ENCODE results near the gene CSNK1A1L.

CSNK1A1L gene

GRCh38 chr13:37144661-37145060 lies 39.2 kb upstream of the CSNK1A1L start:
- H3K4me3 ChIP-seq (ENCODE audit: low read depth, low read length, poor library complexity, severe bottlenecking) = no peak overlapping the region
- no peaks in the 10 kb centered on the region for H3K36me3 ChIP-seq (ENCODE audit: insufficient read depth, low read length)
- H3K9me2 ChIP-seq (ENCODE audit: low read depth, low read length) = no peaks in the 10 kb centered on the region
- no peak overlapping the region for H3K4me2 ChIP-seq (ENCODE audit: low read length)
- no peaks in the 10 kb centered on the region for H3K79me2 ChIP-seq (ENCODE audit: insufficient read depth, low read length)
- no peak overlapping the region for H3K27ac ChIP-seq (ENCODE audit: low read depth, low read length, poor library complexity, severe bottlenecking)
- H3K27me3 ChIP-seq (ENCODE audit: insufficient read depth, low read length) = no peaks in the 10 kb centered on the region
- TF ChIP-seq EZH2 (IDR thresholded peaks at IDR 0.05; ENCODE audit: borderline replicate concordance, low read length) = no peak
- TF ChIP-seq, protein P1, sequence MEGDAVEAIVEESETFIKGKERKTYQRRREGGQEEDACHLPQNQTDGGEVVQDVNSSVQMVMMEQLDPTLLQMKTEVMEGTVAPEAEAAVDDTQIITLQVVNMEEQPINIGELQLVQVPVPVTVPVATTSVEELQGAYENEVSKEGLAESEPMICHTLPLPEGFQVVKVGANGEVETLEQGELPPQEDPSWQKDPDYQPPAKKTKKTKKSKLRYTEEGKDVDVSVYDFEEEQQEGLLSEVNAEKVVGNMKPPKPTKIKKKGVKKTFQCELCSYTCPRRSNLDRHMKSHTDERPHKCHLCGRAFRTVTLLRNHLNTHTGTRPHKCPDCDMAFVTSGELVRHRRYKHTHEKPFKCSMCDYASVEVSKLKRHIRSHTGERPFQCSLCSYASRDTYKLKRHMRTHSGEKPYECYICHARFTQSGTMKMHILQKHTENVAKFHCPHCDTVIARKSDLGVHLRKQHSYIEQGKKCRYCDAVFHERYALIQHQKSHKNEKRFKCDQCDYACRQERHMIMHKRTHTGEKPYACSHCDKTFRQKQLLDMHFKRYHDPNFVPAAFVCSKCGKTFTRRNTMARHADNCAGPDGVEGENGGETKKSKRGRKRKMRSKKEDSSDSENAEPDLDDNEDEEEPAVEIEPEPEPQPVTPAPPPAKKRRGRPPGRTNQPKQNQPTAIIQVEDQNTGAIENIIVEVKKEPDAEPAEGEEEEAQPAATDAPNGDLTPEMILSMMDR (IDR thresholded peaks at IDR 0.05; ENCODE audit: low read length) = no peak
- no peaks in the 10 kb centered on the region for H4K20me1 ChIP-seq (ENCODE audit: insufficient read depth, low read length)
- no peaks in the 10 kb centered on the region for H3F3A ChIP-seq (ENCODE audit: insufficient read depth, low read length)
- H3K4me1 ChIP-seq (ENCODE audit: insufficient read depth, low read length, severe bottlenecking) = no peaks in the 10 kb centered on the region
- no peak overlapping the region for H2AFZ ChIP-seq (ENCODE audit: low read length)
- H3K9me3 ChIP-seq (ENCODE audit: low read length) = no peaks in the 10 kb centered on the region
- no peak overlapping the region for H3K9ac ChIP-seq (ENCODE audit: low read length)

DNA sequence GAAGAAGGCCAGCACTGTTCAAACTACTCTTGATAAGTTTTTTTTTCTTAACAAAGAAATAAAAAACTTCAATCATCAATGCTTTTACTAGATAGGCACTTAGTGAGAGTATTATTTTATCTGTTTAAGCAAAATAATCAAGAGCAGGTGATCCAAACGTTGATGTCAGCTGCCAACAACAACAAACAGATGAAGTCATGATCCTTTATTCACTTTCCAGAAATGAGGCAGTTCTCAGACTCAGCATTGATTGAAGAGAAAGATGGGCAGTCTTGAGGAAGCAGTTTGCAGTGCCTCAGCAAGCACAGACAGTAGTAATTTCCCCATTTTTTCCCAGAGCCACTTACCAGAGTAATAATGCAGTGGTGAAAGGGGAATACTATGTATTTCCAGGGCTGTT lies 38.4 kb upstream of the CSNK1A1L start:
- Histone ChIP-seq H3F3A (ENCODE audit: insufficient read depth, low read length) (no peaks in the 10 kb centered on the region), H3K36me3 (ENCODE audit: insufficient read depth, low read length) (no peaks in the 10 kb centered on the region), H3K27ac (ENCODE audit: low read depth, low read length, poor library complexity, severe bottlenecking) (no peak overlapping the region), H3K4me3 (ENCODE audit: low read depth, low read length, poor library complexity, severe bottlenecking) (no peak overlapping the region), H3K79me2 (ENCODE audit: insufficient read depth, low read length) (no peaks in the 10 kb centered on the region), H3K4me2 (ENCODE audit: low read length) (no peak overlapping the region), H3K27me3 (ENCODE audit: insufficient read depth, low read length) (no peaks in the 10 kb centered on the region), H3K9me2 (ENCODE audit: low read depth, low read length) (no peaks in the 10 kb centered on the region), H3K9me3 (ENCODE audit: low read length) (no peaks in the 10 kb centered on the region), H3K9ac (ENCODE audit: low read length) (no peak overlapping the region), H2AFZ (ENCODE audit: low read length) (no peak overlapping the region), H3K4me1 (ENCODE audit: insufficient read depth, low read length, severe bottlenecking) (no peaks in the 10 kb centered on the region), H4K20me1 (ENCODE audit: insufficient read depth, low read length) (no peaks in the 10 kb centered on the region)
- no peak for TF ChIP-seq EZH2 (IDR thresholded peaks at IDR 0.05; ENCODE audit: borderline replicate concordance, low read length)
- TF ChIP-seq, protein P1 (IDR thresholded peaks at IDR 0.05; ENCODE audit: low read length) = no peak

- H3K27ac ChIP-seq (ENCODE audit: low read depth, low read length, poor library complexity, severe bottlenecking) = no peak overlapping the region
- no peaks in the 10 kb centered on the region for H3K27me3 ChIP-seq (ENCODE audit: insufficient read depth, low read length)
- H3K4me3 ChIP-seq (ENCODE audit: low read depth, low read length, poor library complexity, severe bottlenecking) = no peak overlapping the region
- no peaks in the 10 kb centered on the region for H3K9me3 ChIP-seq (ENCODE audit: low read length)
- no peak overlapping the region for H3K9ac ChIP-seq (ENCODE audit: low read length)
- TF ChIP-seq, protein P1 (IDR thresholded peaks at IDR 0.05; ENCODE audit: low read length) = no peak
- TF ChIP-seq EZH2 (IDR thresholded peaks at IDR 0.05; ENCODE audit: borderline replicate concordance, low read length) = no peak
- no peaks in the 10 kb centered on the region for H3K4me1 ChIP-seq (ENCODE audit: insufficient read depth, low read length, severe bottlenecking)
- H2AFZ ChIP-seq (ENCODE audit: low read length) = no peak overlapping the region
- no peaks in the 10 kb centered on the region for H3K36me3 ChIP-seq (ENCODE audit: insufficient read depth, low read length)
- no peaks in the 10 kb centered on the region for H3K9me2 ChIP-seq (ENCODE audit: low read depth, low read length)
- H4K20me1 ChIP-seq (ENCODE audit: insufficient read depth, low read length) = no peaks in the 10 kb centered on the region
- H3K4me2 ChIP-seq (ENCODE audit: low read length) = no peak overlapping the region
- no peaks in the 10 kb centered on the region for H3K79me2 ChIP-seq (ENCODE audit: insufficient read depth, low read length)
- H3F3A ChIP-seq (ENCODE audit: insufficient read depth, low read length) = no peaks in the 10 kb centered on the region
Observed at GRCh38 chr13:37142877-37143276, 37.4 kb upstream of the CSNK1A1L start.

All from OCI-LY1 (cell line).